ENCODE measurements around the gene CACNA1A.

GRCh38 chr19:13499692-13500091, 6.6 kb downstream of the CACNA1A start:
- TF ChIP-seq CEBPB (IDR thresholded peaks at IDR 0.05): no peak
- no peak for TF ChIP-seq POLR2A (IDR thresholded peaks at IDR 0.05; ENCODE audit: low read length)
